ENCODE data around the gene STIMATE. TPM values are rescaled to one million over a fixed set of nuclear protein-coding genes. Genes with fewer than 3 reads are reported as not detected.
A peak's percentile ranks its signal among the peaks of the same experiment; 100 is the strongest.

The STIMATE gene
- polyA plus RNA-seq, 1 experiment: 10.0 TPM

- ChIA-PET POLR2A (no interaction called here), CTCF (no interaction called here)
- Histone ChIP-seq H3K9me3 (ENCODE audit: control insufficient read depth, insufficient read depth, low read length) (no peaks in the 10 kb centered on the region), H3K4me3 (ENCODE audit: low read depth, low read length) (no peak overlapping the region), H3K27ac (ENCODE audit: low read depth, low read length) (no peak overlapping the region), H3K27me3 (ENCODE audit: control insufficient read depth, insufficient read depth, low read length) (no peaks in the 10 kb centered on the region)
- TF ChIP-seq, protein P1, sequence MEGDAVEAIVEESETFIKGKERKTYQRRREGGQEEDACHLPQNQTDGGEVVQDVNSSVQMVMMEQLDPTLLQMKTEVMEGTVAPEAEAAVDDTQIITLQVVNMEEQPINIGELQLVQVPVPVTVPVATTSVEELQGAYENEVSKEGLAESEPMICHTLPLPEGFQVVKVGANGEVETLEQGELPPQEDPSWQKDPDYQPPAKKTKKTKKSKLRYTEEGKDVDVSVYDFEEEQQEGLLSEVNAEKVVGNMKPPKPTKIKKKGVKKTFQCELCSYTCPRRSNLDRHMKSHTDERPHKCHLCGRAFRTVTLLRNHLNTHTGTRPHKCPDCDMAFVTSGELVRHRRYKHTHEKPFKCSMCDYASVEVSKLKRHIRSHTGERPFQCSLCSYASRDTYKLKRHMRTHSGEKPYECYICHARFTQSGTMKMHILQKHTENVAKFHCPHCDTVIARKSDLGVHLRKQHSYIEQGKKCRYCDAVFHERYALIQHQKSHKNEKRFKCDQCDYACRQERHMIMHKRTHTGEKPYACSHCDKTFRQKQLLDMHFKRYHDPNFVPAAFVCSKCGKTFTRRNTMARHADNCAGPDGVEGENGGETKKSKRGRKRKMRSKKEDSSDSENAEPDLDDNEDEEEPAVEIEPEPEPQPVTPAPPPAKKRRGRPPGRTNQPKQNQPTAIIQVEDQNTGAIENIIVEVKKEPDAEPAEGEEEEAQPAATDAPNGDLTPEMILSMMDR (IDR thresholded peaks at IDR 0.05; ENCODE audit: low read depth, low read length): no peak
- DNase-seq (ENCODE audit: low read depth, low spot score): no peak
Observed at GRCh38 chr3:52895418-52895817, 1.9 kb downstream of the STIMATE start.

DNA sequence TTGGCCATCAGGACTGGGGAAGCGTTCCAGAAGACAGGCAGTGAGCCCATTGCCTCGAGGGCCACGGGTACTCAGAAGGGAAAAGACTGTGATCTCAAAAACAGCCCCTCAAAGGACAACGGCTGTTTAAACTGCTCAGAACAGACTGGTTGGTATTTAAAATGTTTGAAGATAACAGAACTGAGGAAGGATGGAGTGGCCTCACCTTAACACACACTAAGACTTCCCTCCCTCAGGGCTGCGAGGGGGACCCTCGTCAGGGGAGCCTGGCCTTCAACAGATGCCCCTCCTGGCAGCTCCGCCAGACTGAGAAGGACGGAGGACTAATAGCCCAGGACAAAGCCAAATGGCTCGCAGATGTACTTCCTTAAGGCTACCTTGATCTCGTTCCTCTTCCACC lies 2.6 kb downstream of the STIMATE start:
- H3K27ac ChIP-seq (ENCODE audit: low read depth, low read length): no peak overlapping the region
- CTCF ChIA-PET: no interaction called here
- DNase-seq (ENCODE audit: low read depth, low spot score): no peak
- no peaks in the 10 kb centered on the region for H3K9me3 ChIP-seq (ENCODE audit: control insufficient read depth, insufficient read depth, low read length)
- H3K27me3 ChIP-seq (ENCODE audit: control insufficient read depth, insufficient read depth, low read length): no peaks in the 10 kb centered on the region
- no peak overlapping the region for H3K4me3 ChIP-seq (ENCODE audit: low read depth, low read length)
- POLR2A ChIA-PET: no interaction called here
- TF ChIP-seq, protein P1 (IDR thresholded peaks at IDR 0.05; ENCODE audit: low read depth, low read length): no peak

- H3K4me3 ChIP-seq (ENCODE audit: low read depth, low read length): no peak overlapping the region
- H3K9me3 ChIP-seq (ENCODE audit: control insufficient read depth, insufficient read depth, low read length): no peaks in the 10 kb centered on the region
- no peak overlapping the region for H3K27ac ChIP-seq (ENCODE audit: low read depth, low read length)
- CTCF ChIA-PET: interaction anchor here (0.6 kb wide), 1 partner anchor 40 kb away, joined by 8 read pairs; no protein-coding TSS in a partner anchor
- no peak for DNase-seq (ENCODE audit: low read depth, low spot score)
- no peaks in the 10 kb centered on the region for H3K27me3 ChIP-seq (ENCODE audit: control insufficient read depth, insufficient read depth, low read length)
- POLR2A ChIA-PET: no interaction called here
- TF ChIP-seq, protein P1 (IDR thresholded peaks at IDR 0.05; ENCODE audit: low read depth, low read length): no peak
Observed at GRCh38 chr3:52893723-52894122, 3.6 kb downstream of the STIMATE start.

GRCh38 chr3:52892625-52893311 lies 4.6 kb downstream of the STIMATE start:
- H3K9me3 ChIP-seq (ENCODE audit: control insufficient read depth, insufficient read depth, low read length): no peaks in the 10 kb centered on the region
- peak overlapping the region; percentile 33 for H3K27ac ChIP-seq (ENCODE audit: low read depth, low read length)
- no peaks in the 10 kb centered on the region for H3K27me3 ChIP-seq (ENCODE audit: control insufficient read depth, insufficient read depth, low read length)
- 0 out of 2 replicates have a peak overlapping the region, but pooled peaks have one; percentile 10 for H3K4me3 ChIP-seq (ENCODE audit: low read depth, low read length)
- TF ChIP-seq, protein P1 (IDR thresholded peaks at IDR 0.05; ENCODE audit: low read depth, low read length): no peak
- ChIA-PET CTCF (interaction anchor here (0.6 to 1.6 kb wide), 4 partner anchors 17 to 156 kb away, joined by 3 to 8 read pairs (median 4); partner anchors contain the start of gene NEK4), POLR2A (interaction anchor here (1.5 kb wide), 1 partner anchor 19 kb away, joined by 4 read pairs; no protein-coding TSS in a partner anchor)
- DNase-seq (ENCODE audit: low read depth, low spot score): no peak

DNA sequence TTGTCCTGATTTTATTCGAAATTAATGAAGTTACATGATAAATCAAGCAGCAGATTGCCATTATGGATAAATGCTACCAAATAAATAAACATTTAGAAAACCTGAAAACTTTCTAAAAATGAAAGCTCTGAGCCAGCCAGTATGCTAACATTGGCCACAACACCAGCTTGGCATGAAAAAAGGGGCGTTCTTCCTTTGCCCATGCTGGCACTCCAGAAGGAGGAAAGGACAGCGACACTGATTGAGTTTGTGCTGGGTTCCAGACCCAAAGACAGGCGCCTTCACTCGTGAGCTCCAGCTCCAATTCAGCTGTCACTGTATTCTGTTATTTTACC lies 5.1 kb downstream of the STIMATE start:
- H3K9me3 ChIP-seq (ENCODE audit: control insufficient read depth, insufficient read depth, low read length): no peaks in the 10 kb centered on the region
- H3K27me3 ChIP-seq (ENCODE audit: control insufficient read depth, insufficient read depth, low read length): no peaks in the 10 kb centered on the region
- DNase-seq (ENCODE audit: low read depth, low spot score): no peak
- H3K27ac ChIP-seq (ENCODE audit: low read depth, low read length): peak overlapping the region; percentile 33
- H3K4me3 ChIP-seq (ENCODE audit: low read depth, low read length): no peak overlapping the region
- ChIA-PET POLR2A (interaction anchor here (1.5 kb wide), 1 partner anchor 18 kb away, joined by 4 read pairs; no protein-coding TSS in a partner anchor), CTCF (interaction anchor here (1.2 to 1.6 kb wide), 3 partner anchors 16 to 157 kb away, joined by 3 to 5 read pairs (median 4); partner anchors contain the start of gene NEK4)
- TF ChIP-seq, protein P1 (IDR thresholded peaks at IDR 0.05; ENCODE audit: low read depth, low read length): no peak
